Measurements from ENCODE around the gene P3H3. TPM values are rescaled to one million over a fixed set of nuclear protein-coding genes. Genes with fewer than 3 reads are reported as not detected.

Gene P3H3
- total RNA-seq, 4 donors from 2014 or later: 27.4 to 90.1 (median 59.9) TPM

GRCh38 chr12:6786416-6787094 lies 41.7 kb upstream of the P3H3 start:
- Histone ChIP-seq H3K36me3 (no peaks in the 10 kb centered on the region), H3K9me3 (no peaks in the 10 kb centered on the region), H3K4me1 (no peaks in the 10 kb centered on the region), H3K4me3 (no peak overlapping the region), H3K27me3 (no peaks in the 10 kb centered on the region), H3K27ac (no peak overlapping the region)
- no peak for DNase-seq
- intact Hi-C loops (cut with DNase I; ENCODE audit: low total_unique reads): no loop called here
- TF ChIP-seq, protein P1, sequence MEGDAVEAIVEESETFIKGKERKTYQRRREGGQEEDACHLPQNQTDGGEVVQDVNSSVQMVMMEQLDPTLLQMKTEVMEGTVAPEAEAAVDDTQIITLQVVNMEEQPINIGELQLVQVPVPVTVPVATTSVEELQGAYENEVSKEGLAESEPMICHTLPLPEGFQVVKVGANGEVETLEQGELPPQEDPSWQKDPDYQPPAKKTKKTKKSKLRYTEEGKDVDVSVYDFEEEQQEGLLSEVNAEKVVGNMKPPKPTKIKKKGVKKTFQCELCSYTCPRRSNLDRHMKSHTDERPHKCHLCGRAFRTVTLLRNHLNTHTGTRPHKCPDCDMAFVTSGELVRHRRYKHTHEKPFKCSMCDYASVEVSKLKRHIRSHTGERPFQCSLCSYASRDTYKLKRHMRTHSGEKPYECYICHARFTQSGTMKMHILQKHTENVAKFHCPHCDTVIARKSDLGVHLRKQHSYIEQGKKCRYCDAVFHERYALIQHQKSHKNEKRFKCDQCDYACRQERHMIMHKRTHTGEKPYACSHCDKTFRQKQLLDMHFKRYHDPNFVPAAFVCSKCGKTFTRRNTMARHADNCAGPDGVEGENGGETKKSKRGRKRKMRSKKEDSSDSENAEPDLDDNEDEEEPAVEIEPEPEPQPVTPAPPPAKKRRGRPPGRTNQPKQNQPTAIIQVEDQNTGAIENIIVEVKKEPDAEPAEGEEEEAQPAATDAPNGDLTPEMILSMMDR (IDR thresholded peaks at IDR 0.05): no peak
- no peak for TF ChIP-seq POLR2A (IDR thresholded peaks at IDR 0.05)

GRCh38 chr12:6787309-6787708 lies 40.9 kb upstream of the P3H3 start:
- TF ChIP-seq POLR2A (IDR thresholded peaks at IDR 0.05): no peak
- TF ChIP-seq, protein P1 (IDR thresholded peaks at IDR 0.05): no peak
- H3K27ac ChIP-seq: no peak overlapping the region
- no peaks in the 10 kb centered on the region for H3K9me3 ChIP-seq
- H3K4me1 ChIP-seq: no peaks in the 10 kb centered on the region
- no peak for DNase-seq
- no peaks in the 10 kb centered on the region for H3K27me3 ChIP-seq
- H3K4me3 ChIP-seq: no peak overlapping the region
- H3K36me3 ChIP-seq: no peaks in the 10 kb centered on the region
- intact Hi-C loops (cut with DNase I; ENCODE audit: low total_unique reads): no loop called here

DNA sequence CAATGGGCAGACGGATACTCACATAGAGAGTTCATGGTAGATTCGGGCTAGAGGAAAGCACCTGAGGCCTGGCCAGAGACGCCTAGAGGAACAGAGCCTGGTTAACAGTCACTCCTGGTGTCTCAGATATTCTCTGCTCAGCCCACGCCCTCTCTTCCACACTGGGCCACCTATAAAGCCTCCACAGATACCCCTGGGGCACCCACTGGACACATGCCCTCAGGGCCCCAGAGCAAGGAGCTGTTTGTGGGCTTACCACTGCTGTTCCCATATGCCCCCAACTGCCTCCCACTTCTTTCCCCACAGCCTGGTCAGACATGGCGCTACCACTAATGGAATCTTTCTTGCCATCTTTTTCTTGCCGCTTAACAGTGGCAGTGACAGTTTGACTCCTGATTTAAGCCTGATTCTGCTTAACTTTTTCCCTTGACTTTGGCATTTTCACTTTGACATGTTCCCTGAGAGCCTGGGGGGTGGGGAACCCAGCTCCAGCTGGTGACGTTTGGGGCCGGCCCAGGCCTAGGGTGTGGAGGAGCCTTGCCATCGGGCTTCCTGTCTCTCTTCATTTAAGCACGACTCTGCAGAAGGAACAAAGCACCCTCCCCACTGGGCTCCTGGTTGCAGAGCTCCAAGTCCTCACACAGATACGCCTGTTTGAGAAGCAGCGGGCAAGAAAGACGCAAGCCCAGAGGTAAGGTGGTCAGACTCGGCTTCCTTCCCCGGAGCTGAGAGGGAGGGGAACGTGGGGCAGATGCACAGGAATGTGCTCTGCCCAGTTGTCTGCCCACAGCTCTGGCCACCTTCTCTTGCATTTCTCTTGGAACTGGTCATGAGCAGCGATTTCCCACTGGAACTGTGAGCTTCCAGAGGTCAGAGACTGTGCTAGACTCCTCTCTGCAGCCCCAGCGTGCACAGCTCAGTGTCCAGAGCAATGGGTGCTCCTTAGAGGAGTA lies 39.0 kb upstream of the P3H3 start, which contains the start of gene CD4:
CD4 (plus strand) TSS at position 557 of the 953 bp plus-strand sequence. CDS start 10,611 bp downstream, outside the sequence.
- Histone ChIP-seq H3K4me3 (no peak within 1 kb of the TSS), H3K9me3 (no peaks in the 10 kb centered on the region), H3K27me3 (no peaks in the 10 kb centered on the region), H3K36me3 (no peaks in the 10 kb centered on the region), H3K4me1 (no peaks in the 10 kb centered on the region), H3K27ac (no peak within 1 kb of the TSS)
- DNase-seq: no peak
- TF ChIP-seq POLR2A (IDR thresholded peaks at IDR 0.05): no peak
- TF ChIP-seq, protein P1 (IDR thresholded peaks at IDR 0.05): no peak
- intact Hi-C loops (cut with DNase I; ENCODE audit: low total_unique reads): no loop called here

DNA sequence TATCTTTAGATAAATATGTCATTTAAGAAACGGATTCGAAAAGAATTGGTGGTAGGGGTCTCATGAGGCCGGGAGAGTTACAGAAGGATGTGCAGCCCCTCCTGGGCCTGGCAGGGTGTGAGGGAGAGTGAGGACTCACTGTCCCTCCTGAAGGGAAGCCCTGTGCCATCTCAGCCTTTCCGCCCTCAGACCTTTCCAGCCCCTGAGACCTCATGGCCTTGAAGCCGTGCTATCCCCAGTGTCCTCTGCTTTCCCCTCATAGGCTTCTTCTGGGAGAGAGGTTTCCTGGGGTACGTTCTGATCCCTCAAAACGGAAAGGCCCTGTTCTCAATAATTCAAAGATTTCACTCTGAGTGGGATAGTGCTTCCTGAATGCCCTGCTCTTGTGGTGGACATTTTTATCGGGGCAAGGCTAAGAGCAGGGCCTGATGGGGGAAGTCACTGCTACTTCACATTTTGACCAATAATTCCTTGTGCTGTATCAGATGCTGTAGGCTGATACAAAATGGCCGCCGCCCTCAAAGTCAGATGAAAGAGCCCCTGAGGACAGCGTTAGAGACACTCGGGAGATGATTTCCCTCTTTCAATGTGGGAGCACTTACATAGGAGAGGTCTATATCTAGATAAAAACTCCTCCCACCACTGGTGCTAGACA lies 37.6 kb upstream of the P3H3 start:
- Histone ChIP-seq H3K27ac (no peak overlapping the region), H3K4me3 (no peak overlapping the region)
- TF ChIP-seq, protein P1 (IDR thresholded peaks at IDR 0.05): no peak
- no peak for TF ChIP-seq POLR2A (IDR thresholded peaks at IDR 0.05)

More for the DNA sequence above, 37.6 kb upstream of the P3H3 start:
- no peaks in the 10 kb centered on the region for H3K36me3 ChIP-seq
- H3K9me3 ChIP-seq: no peaks in the 10 kb centered on the region
- no peaks in the 10 kb centered on the region for H3K4me1 ChIP-seq
- DNase-seq: no peak
- no peaks in the 10 kb centered on the region for H3K27me3 ChIP-seq
- intact Hi-C loops (cut with DNase I; ENCODE audit: low total_unique reads): no loop called here

All from uterus (tissue), 4 donors.